ENCODE measurements around the gene PKP2. TPM values are rescaled to one million over a fixed set of nuclear protein-coding genes. Genes with fewer than 3 reads are reported as not detected.

PKP2 gene
- total RNA-seq, 8 experiments from 2014 or later = 0.21 to 7.1 (median 1.7) TPM; not detected in 1

DNA sequence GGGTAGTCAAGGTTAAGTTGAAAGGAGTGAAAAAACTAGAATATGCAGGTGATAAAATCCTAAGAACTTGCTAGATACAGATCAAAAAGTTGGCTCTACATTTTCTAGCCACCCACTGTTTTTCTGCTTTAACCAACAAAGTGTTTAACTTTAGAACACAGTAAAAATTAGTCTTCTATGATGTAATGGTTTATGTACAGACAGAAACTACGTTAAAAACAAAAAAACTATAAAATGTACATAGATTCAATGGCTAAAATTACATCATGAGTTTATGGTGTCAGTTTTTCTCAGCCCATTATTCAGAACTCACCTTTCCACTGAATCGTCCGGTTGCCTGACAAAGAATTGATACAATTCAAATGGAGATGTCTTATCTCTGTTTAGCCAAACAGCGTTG, 143.0 kb downstream of the PKP2 start:
- ATAC-seq (replicated peaks in 6 of 8) = no peak
- no peak overlapping the region for H3K27ac ChIP-seq
- in situ Hi-C loops (cut with MboI; ENCODE audit: low pct_unique_long_range_greater_than_20kb in 2 of 9, low sequenced_read_pairs in 9 of 9, unreplicated experiment in 9 of 9) = loop anchor here in 8 of 9 experiments (10.0 to 25.0 kb wide), 5 partner anchors 161 to 1284 kb away; partner anchors contain the start of gene ALG10 (in 6 of the 8)
- H3K4me3 ChIP-seq = no peak overlapping the region
- 60 to 100% (median 76%) methylated on average over 1 to 4 of the region's 4 CpGs for WGBS, 10 experiments
- peaks cover 14 to 17% of the 10 kb centered on the region in 2 donors for H3K4me1 ChIP-seq (replicated peaks in 1 of 2)

DNA sequence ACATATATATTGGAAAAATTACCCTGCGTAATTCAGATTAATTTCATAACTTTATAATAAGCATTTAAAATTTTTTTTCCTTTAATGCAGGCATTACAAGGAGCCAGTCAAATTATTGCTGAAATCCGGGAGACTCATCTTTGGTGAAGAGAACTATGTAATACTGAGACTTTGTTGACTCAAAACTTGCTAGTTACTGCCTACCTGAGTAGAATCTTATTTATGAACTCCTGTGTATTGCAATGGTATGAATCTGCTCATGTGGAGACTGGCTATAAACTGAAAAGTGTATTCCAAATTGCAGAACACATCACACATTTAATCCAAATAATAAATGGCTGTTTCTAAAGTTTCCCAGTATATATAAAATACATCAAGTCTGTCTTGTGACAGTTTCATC, 153.3 kb downstream of the PKP2 start:
- no peak overlapping the region for H3K27ac ChIP-seq
- H3K4me1 ChIP-seq (replicated peaks in 1 of 2) = no peaks in the 10 kb centered on the region
- in situ Hi-C loops (cut with MboI; ENCODE audit: low pct_unique_long_range_greater_than_20kb in 2 of 9, low sequenced_read_pairs in 9 of 9, unreplicated experiment in 9 of 9) = no loop called here
- ATAC-seq (replicated peaks in 6 of 8) = no peak
- H3K4me3 ChIP-seq = no peak overlapping the region
- 89 to 100% (median 100%) methylated on average over 1 to 2 of the region's 2 CpGs; no CpG with 5 or more reads in 3 of the 10 experiments for WGBS, 10 experiments

DNA sequence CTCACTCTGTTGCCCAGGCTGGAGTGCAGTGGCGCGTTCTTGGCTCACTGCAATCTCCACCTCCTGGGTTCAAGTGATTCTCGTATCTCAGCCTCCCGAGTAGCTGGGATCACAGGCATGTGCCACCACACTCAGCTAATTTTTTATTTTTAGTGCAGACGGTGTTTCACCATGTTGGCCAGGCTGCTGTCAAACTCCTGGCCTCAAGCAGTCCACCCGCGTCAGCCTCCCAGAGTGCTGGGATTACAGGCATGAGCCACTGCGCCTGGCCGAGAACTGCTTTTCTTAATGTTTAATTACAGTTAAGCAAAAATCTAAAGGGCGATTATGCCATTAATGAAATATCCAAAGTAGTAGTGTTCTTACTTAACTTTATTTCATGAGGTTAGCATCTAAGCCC, 154.4 kb downstream of the PKP2 start:
- Histone ChIP-seq H3K4me1 (replicated peaks in 1 of 2) (no peaks in the 10 kb centered on the region), H3K4me3 (no peak overlapping the region), H3K27ac (no peak overlapping the region)
- in situ Hi-C loops (cut with MboI; ENCODE audit: low pct_unique_long_range_greater_than_20kb in 2 of 9, low sequenced_read_pairs in 9 of 9, unreplicated experiment in 9 of 9) = no loop called here
- 80 to 100% (median 98%) methylated on average over 1 to 10 of the region's 10 CpGs; no CpG with 5 or more reads in 1 of the 10 experiments for WGBS, 10 experiments
- ATAC-seq (replicated peaks in 6 of 8) = no peak

Other genes starting within 250 kb of the PKP2 start
- gene DNM1L, start 217.5 kb downstream of the PKP2 start, total RNA-seq = 100 to 1,000 TPM in 1 of 8 experiments, 10 to 100 TPM in 7; 38.7 to 103 (median 62.3) TPM
- gene YARS2, start 140.9 kb downstream of the PKP2 start, total RNA-seq = 10 to 100 TPM; 13.3 to 30.4 (median 19.5) TPM

All from motor neuron (in vitro differentiated cells).